Heart left ventricle (tissue), 16 donors: ENCODE results near the gene OR2B2. TPM values are rescaled to one million over a fixed set of nuclear protein-coding genes. Genes with fewer than 3 reads are reported as not detected.
"Not testable (repeated sequence)": the region's sequence is repeated elsewhere in the genome, so short reads cannot be mapped to it uniquely, and the experiment has no call there.

ENCODE experiments used
- ATAC-seq, 4 donors: fragments of 200-7000 bp; cut with Tn5 transposase; one replicate each; pipeline ENCODE4 v1.9.1; 2020 to 2022; ENCODE audit warnings: moderate library complexity in 4 of 4, mild to moderate bottlenecking in 3 of 4, moderate number of reproducible peaks in 1 of 4
- DNase-seq, 5 donors: peaks; one replicate each; pipeline ENCODE4 v3.0.0-alpha.2; 2020
- H3K27ac ChIP-seq, 12 donors: fragments of 200-600 bp; sonication (generic) in 4 of 12; one replicate each; pipeline versions ENCODE4 v1.5.0 to v1.8.0; 2016 to 2022; ENCODE audit warnings: mild to moderate bottlenecking in 2 of 12
- H3K27me3 ChIP-seq, 9 donors: fragments of 200-600 bp; sonication (generic) in 2 of 9; one replicate each; pipeline versions ENCODE4 v1.5.1 to v1.8.0; 2016 to 2022; ENCODE audit warnings: mild to moderate bottlenecking in 3 of 9
- H3K36me3 ChIP-seq, 9 donors: fragments of 200-600 bp; sonication (generic) in 2 of 9; one replicate each; pipeline versions ENCODE4 v1.5.0 to v1.8.0; 2018 to 2022; ENCODE audit warnings: mild to moderate bottlenecking in 2 of 9
- H3K4me1 ChIP-seq, 12 donors: fragments of 200-600 bp; sonication (generic) in 4 of 12; one replicate each; pipeline versions ENCODE4 v1.5.0 to v1.8.0; 2016 to 2022; ENCODE audit warnings: mild to moderate bottlenecking in 3 of 12
- H3K4me3 ChIP-seq, 12 donors: fragments of 200-600 bp; sonication (generic) in 4 of 12; one replicate each; pipeline versions ENCODE4 v1.5.0 to v1.8.0; 2017 to 2022; ENCODE audit warnings: mild to moderate bottlenecking in 9 of 12, moderate library complexity in 4 of 12
- H3K9me3 ChIP-seq, 12 donors: fragments of 200-600 bp; sonication (generic) in 4 of 12; one replicate each; pipeline versions ENCODE4 v1.5.0 to v1.8.0; 2016 to 2022; ENCODE audit warnings: mild to moderate bottlenecking in 1 of 12
- CTCF ChIP-seq, 12 donors: fragments of 200-600 bp; sonication (generic) in 4 of 12; IDR thresholded peaks; one replicate each; pipeline versions ENCODE4 v1.5.0 to v1.8.0; 2018 to 2022; ENCODE audit warnings: antibody characterized with exemption in 12 of 12, mild to moderate bottlenecking in 5 of 12
- POLR2A ChIP-seq, 2 donors: fragments of 450-650 bp; IDR thresholded peaks; one replicate each; pipeline ENCODE4 v1.6.1; 2017; ENCODE audit warnings: antibody characterized with exemption in 2 of 2, mild to moderate bottlenecking in 2 of 2, moderate library complexity in 2 of 2
- WGBS, 4 donors: extraction: QIAGEN DNeasy Blood & Tissue Kit in 2 of 4; methylation state at CpG; one replicate each; pipeline versions ENCODE4 v1.1.5 to v1.1.7; 2013 to 2018; 5-methylcytosine and 5-hydroxymethylcytosine counted together
- intact Hi-C, 10 donors: fragments of 100-400 bp; cut with DNase I; formaldehyde crosslinking; loops; one replicate each; pipeline versions ENCODE4 v1.11.1 to v1.14.2; 2022
- polyA plus RNA-seq, 2 donors: library from polyadenylated mRNA; stranded (reverse); fragments of 200-250 nt; gene quantifications; one replicate each; pipeline ENCODE4 v1.2.3, GENCODE V29; 2013
- total RNA-seq, 9 donors: library from RNA; depleted of rRNA in 2 of 9; stranded (reverse); fragments of >200 nt in 2 of 9; fragmentation: NEBNext Ultra II Directional in 3 of 9; extraction: Animal tissue kit (Norgen Biotek cat#: 25700) in 3 of 9; gene quantifications; one replicate each; pipeline versions ENCODE4 v1.1.0 to v1.2.4, GENCODE V29; 2016 to 2023
- donor health status: ischemic (EF 13 %, LVEDD 7.1; RV severe dilation, severe dysfunction).
- donor health status: healthy with polysubstance abuse.
- donor health status: DM: no; HTN: yes; CAD: no.
- donor health status: DM: no; HTN: no; CAD: no.
- donor health status: ischemic (EF 25% LVEDD 6.9; RV normal size, moderate dysfunction).
- donor health status: ischemic (EF 25% LVEDD 5.7; RV mildly dilated, moderate dysfunction).
- donor health status: healthy.
- donor health status: DM: yes; HTN: yes; CAD: no.
- donor health status: ischemic (EF 35%, LVEDD 5.7; RV mildly dilated, moderate dysfunction).
- donor health status: nonischemic (EF 11% LVEDD 7.7; RV severe dilation, severe dysfunction).
- donor health status: DM: yes; HTN: yes; CAD: no.
- donor health status: PGD.
- donor health status: ischemic (EF 29% LVEDD 5.4; RV normal size, mild dysfunction).
- donor health status: nonischemic (EF 23%, LVEDD 6.1; RV moderate dilation, normal function).

The OR2B2 gene
- total and polyA plus RNA-seq, 11 donors = not detected

- H3K4me3 ChIP-seq = no peak overlapping the region
- TF ChIP-seq CTCF (IDR thresholded peaks at IDR 0.05) = no peak
- no peak for TF ChIP-seq POLR2A (IDR thresholded peaks at IDR 0.05)
- H3K27me3 ChIP-seq = peaks cover 0 to 25% (median under 1%) of the 10 kb centered on the region in 9 donors
- H3K9me3 ChIP-seq = peaks cover 0 to 5% (median 0%) of the 10 kb centered on the region in 12 donors
- no peak overlapping the region for H3K27ac ChIP-seq
- no peaks in the 10 kb centered on the region for H3K36me3 ChIP-seq
- 63 to 79% (median 74%) methylated on average over 1 of the region's 1 CpG for WGBS, 4 donors
- ATAC-seq = no peak
- no peaks in the 10 kb centered on the region for H3K4me1 ChIP-seq
- intact Hi-C loops = no loop called here
- no peak for DNase-seq
Measured at GRCh38 chr6:27948237-27948636, 36.0 kb upstream of the OR2B2 start.

- DNase-seq = not testable (repeated sequence)
Measured at GRCh38 chr6:27943072-27943471, 30.9 kb upstream of the OR2B2 start.

GRCh38 chr6:27940766-27941165 is 28.6 kb upstream of the OR2B2 start:
- TF ChIP-seq POLR2A (IDR thresholded peaks at IDR 0.05) = no peak
- no peak for TF ChIP-seq CTCF (IDR thresholded peaks at IDR 0.05)
- WGBS, 4 donors = 67 to 70% (median 68%) methylated on average over 1 of the region's 1 CpG
- H3K27ac ChIP-seq = no peak overlapping the region
- no peak overlapping the region for H3K4me3 ChIP-seq
- H3K27me3 ChIP-seq = peaks cover 0 to 7% (median 0%) of the 10 kb centered on the region in 9 donors
- intact Hi-C loops = no loop called here
- DNase-seq = no peak
- no peak for ATAC-seq
- H3K9me3 ChIP-seq = peaks cover 0 to 3% (median 0%) of the 10 kb centered on the region in 12 donors
- no peaks in the 10 kb centered on the region for H3K36me3 ChIP-seq
- no peaks in the 10 kb centered on the region for H3K4me1 ChIP-seq

More at GRCh38 chr6:27943072-27943471, 30.9 kb upstream of the OR2B2 start:
- ATAC-seq, H3K27me3 ChIP-seq, intact Hi-C loops, H3K4me3 ChIP-seq, H3K36me3 ChIP-seq, H3K9me3 ChIP-seq, H3K27ac ChIP-seq, H3K4me1 ChIP-seq: not testable (repeated sequence)
- WGBS, 4 donors = 26 to 35% (median 33%) methylated on average over 6 of the region's 6 CpGs

GRCh38 chr6:27931209-27931608 is 19.0 kb upstream of the OR2B2 start:
- ATAC-seq (no peak), DNase-seq (no peak)
- Histone ChIP-seq H3K36me3 (no peaks in the 10 kb centered on the region), H3K27me3 (peaks cover 0 to 8% (median 0%) of the 10 kb centered on the region in 9 donors), H3K4me1 (no peaks in the 10 kb centered on the region), H3K27ac (no peak overlapping the region), H3K4me3 (no peak overlapping the region), H3K9me3 (peaks cover 0 to 5% (median 0%) of the 10 kb centered on the region in 12 donors)
- WGBS, 4 donors = 81 to 83% (median 81%) methylated on average over 2 of the region's 2 CpGs
- TF ChIP-seq POLR2A (IDR thresholded peaks at IDR 0.05) (no peak), CTCF (IDR thresholded peaks at IDR 0.05) (no peak)
- intact Hi-C loops = no loop called here

- H3K9me3 ChIP-seq, DNase-seq, H3K27me3 ChIP-seq, intact Hi-C loops, H3K36me3 ChIP-seq, ATAC-seq, H3K4me1 ChIP-seq, H3K27ac ChIP-seq, H3K4me3 ChIP-seq: not testable (repeated sequence)
- 71 to 75% (median 72%) methylated on average over 5 of the region's 5 CpGs for WGBS, 4 donors
Measured at GRCh38 chr6:27929930-27930329, 17.7 kb upstream of the OR2B2 start.

GRCh38 chr6:27928041-27928440 is 15.8 kb upstream of the OR2B2 start:
- 83 to 94% (median 88%) methylated on average over 2 of the region's 2 CpGs for WGBS, 4 donors
- not testable (repeated sequence) for H3K27ac ChIP-seq

More at GRCh38 chr6:27928041-27928440, 15.8 kb upstream of the OR2B2 start:
- H3K36me3 ChIP-seq, ATAC-seq, H3K4me3 ChIP-seq, H3K27me3 ChIP-seq, intact Hi-C loops, DNase-seq, H3K4me1 ChIP-seq, H3K9me3 ChIP-seq: not testable (repeated sequence)
